ENCODE measurements around the gene CDK9. TPM values are rescaled to one million over a fixed set of nuclear protein-coding genes. Genes with fewer than 3 reads are reported as not detected.
A peak's percentile ranks its signal among the peaks of the same experiment; 100 is the strongest.

The CDK9 gene
- total RNA-seq, 3 donors from 2014 or later (not counting 1 experiment from before 2014, with no cell fraction given) = 181 to 207 (median 188) TPM

GRCh38 chr9:127769101-127769500 is 16.7 kb upstream of the CDK9 start:
- Mint-ChIP-seq H3K27ac (peak overlapping the region; percentile 95 to 99), H3K27me3 (ENCODE audit: low read depth in 2 of 2) (no peaks in the 10 kb centered on the region), H3K4me1 (peaks cover 64 to 73% of the 10 kb centered on the region in 2 donors), H3K36me3 (no peaks in the 10 kb centered on the region), H3K4me3 (peak overlapping the region; percentile 47), H3K9me3 (no peaks in the 10 kb centered on the region)
- intact Hi-C loops (cut with micrococcal nuclease) = no loop called here
- DNase-seq (no peak), ATAC-seq (no peak)
- H3K4me1 ChIP-seq (ENCODE audit: control insufficient read depth, insufficient read depth, low read length) = peaks cover 72% of the 10 kb centered on the region
- no peaks in the 10 kb centered on the region for H3K9me3 ChIP-seq (ENCODE audit: control insufficient read depth, insufficient read depth, low read length)
- H3K4me3 ChIP-seq (ENCODE audit: low read length) = no peak overlapping the region
- H3K27me3 ChIP-seq (ENCODE audit: control insufficient read depth, insufficient read depth, low read length) = no peaks in the 10 kb centered on the region
- TF ChIP-seq, protein P1, sequence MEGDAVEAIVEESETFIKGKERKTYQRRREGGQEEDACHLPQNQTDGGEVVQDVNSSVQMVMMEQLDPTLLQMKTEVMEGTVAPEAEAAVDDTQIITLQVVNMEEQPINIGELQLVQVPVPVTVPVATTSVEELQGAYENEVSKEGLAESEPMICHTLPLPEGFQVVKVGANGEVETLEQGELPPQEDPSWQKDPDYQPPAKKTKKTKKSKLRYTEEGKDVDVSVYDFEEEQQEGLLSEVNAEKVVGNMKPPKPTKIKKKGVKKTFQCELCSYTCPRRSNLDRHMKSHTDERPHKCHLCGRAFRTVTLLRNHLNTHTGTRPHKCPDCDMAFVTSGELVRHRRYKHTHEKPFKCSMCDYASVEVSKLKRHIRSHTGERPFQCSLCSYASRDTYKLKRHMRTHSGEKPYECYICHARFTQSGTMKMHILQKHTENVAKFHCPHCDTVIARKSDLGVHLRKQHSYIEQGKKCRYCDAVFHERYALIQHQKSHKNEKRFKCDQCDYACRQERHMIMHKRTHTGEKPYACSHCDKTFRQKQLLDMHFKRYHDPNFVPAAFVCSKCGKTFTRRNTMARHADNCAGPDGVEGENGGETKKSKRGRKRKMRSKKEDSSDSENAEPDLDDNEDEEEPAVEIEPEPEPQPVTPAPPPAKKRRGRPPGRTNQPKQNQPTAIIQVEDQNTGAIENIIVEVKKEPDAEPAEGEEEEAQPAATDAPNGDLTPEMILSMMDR (IDR thresholded peaks at IDR 0.05) = no peak
- peaks cover 68% of the 10 kb centered on the region for H3K36me3 ChIP-seq (ENCODE audit: control insufficient read depth, insufficient read depth, low read length)
- peak overlapping the region; percentile 33 for H3K27ac ChIP-seq (ENCODE audit: low read length)
- 87% methylated on average over 5 of the region's 5 CpGs for WGBS (ENCODE audit: insufficient coverage)

- Mint-ChIP-seq H3K36me3 (no peaks in the 10 kb centered on the region), H3K9me3 (no peaks in the 10 kb centered on the region), H3K4me1 (peaks cover 64 to 73% of the 10 kb centered on the region in 2 donors), H3K4me3 (peak overlapping the region; percentile 87), H3K27me3 (ENCODE audit: low read depth in 2 of 2) (no peaks in the 10 kb centered on the region), H3K27ac (peak overlapping the region; percentile 95 to 99)
- no peak for ATAC-seq
- H3K4me1 ChIP-seq (ENCODE audit: control insufficient read depth, insufficient read depth, low read length) = peaks cover 74% of the 10 kb centered on the region
- TF ChIP-seq, protein P1 (IDR thresholded peaks at IDR 0.05) = no peak
- H3K9me3 ChIP-seq (ENCODE audit: control insufficient read depth, insufficient read depth, low read length) = no peaks in the 10 kb centered on the region
- WGBS (ENCODE audit: insufficient coverage) = 29% methylated on average over 4 of the region's 4 CpGs
- peak overlapping the region; percentile 53 for H3K4me3 ChIP-seq (ENCODE audit: low read length)
- no peaks in the 10 kb centered on the region for H3K27me3 ChIP-seq (ENCODE audit: control insufficient read depth, insufficient read depth, low read length)
- peak overlapping the region; percentile 90 for H3K27ac ChIP-seq (ENCODE audit: low read length)
- H3K36me3 ChIP-seq (ENCODE audit: control insufficient read depth, insufficient read depth, low read length) = peaks cover 69% of the 10 kb centered on the region
- peak in 1 of 2 donors; percentile 44 for DNase-seq
- intact Hi-C loops (cut with micrococcal nuclease) = loop anchor here (2.0 to 10.0 kb wide), 2 partner anchors 33 to 295 kb away; partner anchors contain the start of genes FPGS, NAIF1 and SLC25A25
These were observed 15.8 kb upstream of the CDK9 start for GRCh38 chr9:127769929-127770582.

GRCh38 chr9:127770583-127770904 is 15.3 kb upstream of the CDK9 start:
- DNase-seq = no peak
- no peaks in the 10 kb centered on the region for H3K27me3 ChIP-seq (ENCODE audit: control insufficient read depth, insufficient read depth, low read length)
- H3K36me3 ChIP-seq (ENCODE audit: control insufficient read depth, insufficient read depth, low read length) = peaks cover 65% of the 10 kb centered on the region
- H3K4me1 ChIP-seq (ENCODE audit: control insufficient read depth, insufficient read depth, low read length) = peaks cover 79% of the 10 kb centered on the region
- peaks cover 59 to 68% of the 10 kb centered on the region in 2 donors for H3K4me1 Mint-ChIP-seq
- WGBS (ENCODE audit: insufficient coverage) = 31% methylated on average over 3 of the region's 3 CpGs
- H3K4me3 Mint-ChIP-seq = peak overlapping the region; percentile 87
- intact Hi-C loops (cut with micrococcal nuclease) = loop anchor here (2.0 to 10.0 kb wide), 2 partner anchors 32 to 294 kb away; partner anchors contain the start of genes FPGS, NAIF1 and SLC25A25
- TF ChIP-seq, protein P1 (IDR thresholded peaks at IDR 0.05) = no peak
- no peak for ATAC-seq
- H3K4me3 ChIP-seq (ENCODE audit: low read length) = peak overlapping the region; percentile 53
- no peaks in the 10 kb centered on the region for H3K9me3 Mint-ChIP-seq
- peak overlapping the region; percentile 95 to 99 for H3K27ac Mint-ChIP-seq
- H3K9me3 ChIP-seq (ENCODE audit: control insufficient read depth, insufficient read depth, low read length) = no peaks in the 10 kb centered on the region
- peak overlapping the region; percentile 90 for H3K27ac ChIP-seq (ENCODE audit: low read length)
- H3K27me3 Mint-ChIP-seq (ENCODE audit: low read depth in 2 of 2) = no peaks in the 10 kb centered on the region
- H3K36me3 Mint-ChIP-seq = no peaks in the 10 kb centered on the region
